HCT116 (cell line): Measurements from ENCODE around the gene SLC26A9.

Experiments used
- CTCF ChIP-seq, 3 experiments: fragments of 200-600 bp in 1 of 3; sonication (generic) in 1 of 3; IDR thresholded peaks in 2 of 3; conservative IDR thresholded peaks in 1 of 3; 2 replicates each; pipeline ENCODE4 v1.5.1; 2012 to 2017; ENCODE audit warnings: low read depth in 2 of 3, low read length in 2 of 3, antibody characterized with exemption in 1 of 3, borderline replicate concordance in 1 of 3, control low read depth in 1 of 3, mild to moderate bottlenecking in 1 of 3, mixed read lengths in 1 of 3, mixed run types in 1 of 3, moderate library complexity in 1 of 3; ENCODE audit not compliant: insufficient read depth in 1 of 3
- EGR1 ChIP-seq: IDR thresholded peaks from 2 replicates; pipeline ENCODE4 v1.6.1; 2012; ENCODE audit warnings: low read depth
- POLR2A ChIP-seq: IDR thresholded peaks from 2 replicates; pipeline ENCODE4 v1.7.0; 2011; ENCODE audit warnings: borderline replicate concordance; ENCODE audit not compliant: insufficient read depth, insufficient read length; ENCODE audit errors: extremely low read depth

DNA sequence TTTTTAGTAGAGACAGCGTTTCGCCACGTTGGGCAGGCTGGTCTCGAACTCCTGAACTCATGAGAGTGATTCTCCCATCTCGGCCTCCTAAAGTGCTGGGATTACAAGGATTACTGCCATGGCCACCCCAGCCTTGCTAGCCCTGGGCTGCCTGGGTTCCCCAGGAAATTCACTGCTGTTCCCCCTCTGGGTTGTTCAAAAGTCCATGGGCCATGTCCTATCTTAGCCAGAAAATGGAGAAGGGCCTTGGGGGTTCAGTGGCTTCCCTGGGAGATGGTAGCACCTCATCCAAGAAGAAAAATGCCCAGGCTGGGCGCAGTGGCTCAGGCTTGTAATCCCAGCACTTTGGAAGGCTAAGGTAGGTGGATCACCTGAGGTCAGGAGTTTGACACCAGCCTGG, 20.9 kb downstream of the SLC26A9 start:
- TF ChIP-seq CTCF (IDR thresholded peaks at IDR 0.05 in 2 of 3, conservative IDR thresholded peaks at IDR 0.05 in 1 of 3; ENCODE audit: borderline replicate concordance in 1 of 3, insufficient read depth in 1 of 3, low read depth in 2 of 3, low read length in 2 of 3) (no peak), POLR2A (no peak), EGR1 (no peak)
